GM18502 (cell line): ENCODE data around the gene ASIC1.

Experiments
- ATAC-seq: cut with Tn5 transposase; IDR thresholded peaks from one replicate; pipeline ENCODE4 v1.9.1; 2021; ENCODE audit warnings: mild to moderate bottlenecking; ENCODE audit not compliant: unreplicated experiment, poor library complexity

Gene ASIC1

GRCh38 chr12:50129290-50129689, 71.9 kb downstream of the ASIC1 start:
- no peak for ATAC-seq

- ATAC-seq: no peak
Measured at GRCh38 chr12:50132505-50133135, 75.2 kb downstream of the ASIC1 start.
